ENCODE data around the gene NOP16. TPM values are rescaled to one million over a fixed set of nuclear protein-coding genes. Genes with fewer than 3 reads are reported as not detected.
A peak's percentile ranks its signal among the peaks of the same experiment; 100 is the strongest.

Gene NOP16
- total and polyA plus RNA-seq, 2 of the 13 experiments (the other 11 are each of a cell fraction or from before 2014, with no cell fraction given) = 43.3 to 48.4 TPM

DNA sequence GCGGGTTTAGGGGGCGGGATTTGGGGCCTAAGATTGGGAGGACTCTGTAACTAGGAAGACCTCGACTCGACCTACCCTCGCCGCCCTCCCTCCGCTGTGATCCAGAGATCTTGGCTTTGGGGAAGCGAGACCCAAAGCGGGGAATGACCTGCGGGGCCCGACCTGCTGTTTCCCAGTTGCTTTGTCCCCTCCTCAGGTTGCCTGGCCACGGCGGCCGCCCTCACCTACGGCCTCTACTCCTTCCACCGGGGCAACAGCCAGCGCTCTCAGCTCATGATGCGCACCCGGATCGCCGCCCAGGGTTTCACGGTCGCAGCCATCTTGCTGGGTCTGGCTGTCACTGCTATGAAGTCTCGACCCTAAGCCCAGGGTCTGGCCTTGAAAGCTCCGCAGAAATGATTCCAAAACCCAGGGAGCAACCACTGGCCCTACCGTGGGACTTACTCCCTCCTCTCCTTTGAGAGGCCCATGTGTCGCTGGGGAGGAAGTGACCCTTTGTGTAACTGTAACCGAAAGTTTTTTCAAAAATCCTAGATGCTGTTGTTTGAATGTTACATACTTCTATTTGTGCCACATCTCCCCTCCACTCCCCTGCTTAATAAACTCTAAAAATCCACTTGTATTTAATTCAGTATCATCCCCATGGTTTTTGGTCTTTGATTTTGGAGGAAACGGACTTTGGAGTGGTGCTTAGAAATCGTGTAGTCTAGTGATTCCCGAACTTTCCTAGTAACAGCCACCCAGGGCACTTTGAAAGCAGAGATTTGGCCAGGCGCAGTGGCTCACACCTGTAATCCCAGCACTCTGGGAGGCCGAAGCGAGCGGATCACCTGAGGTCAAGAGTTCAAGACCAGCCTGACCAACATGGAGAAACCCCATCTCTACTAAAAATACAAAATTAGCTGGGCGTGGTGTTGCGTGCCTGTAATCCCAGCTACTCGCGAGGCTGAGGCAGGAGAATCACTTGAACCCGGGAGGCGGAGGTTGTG lies 1.0 kb upstream of the NOP16 start (continued):
- TF ChIP-seq, protein P1, sequence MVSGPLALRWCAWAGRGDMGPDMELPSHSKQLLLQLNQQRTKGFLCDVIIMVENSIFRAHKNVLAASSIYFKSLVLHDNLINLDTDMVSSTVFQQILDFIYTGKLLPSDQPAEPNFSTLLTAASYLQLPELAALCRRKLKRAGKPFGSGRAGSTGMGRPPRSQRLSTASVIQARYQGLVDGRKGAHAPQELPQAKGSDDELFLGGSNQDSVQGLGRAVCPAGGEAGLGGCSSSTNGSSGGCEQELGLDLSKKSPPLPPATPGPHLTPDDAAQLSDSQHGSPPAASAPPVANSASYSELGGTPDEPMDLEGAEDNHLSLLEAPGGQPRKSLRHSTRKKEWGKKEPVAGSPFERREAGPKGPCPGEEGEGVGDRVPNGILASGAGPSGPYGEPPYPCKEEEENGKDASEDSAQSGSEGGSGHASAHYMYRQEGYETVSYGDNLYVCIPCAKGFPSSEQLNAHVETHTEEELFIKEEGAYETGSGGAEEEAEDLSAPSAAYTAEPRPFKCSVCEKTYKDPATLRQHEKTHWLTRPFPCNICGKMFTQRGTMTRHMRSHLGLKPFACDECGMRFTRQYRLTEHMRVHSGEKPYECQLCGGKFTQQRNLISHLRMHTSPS (CRISPR knock-in tag; IDR thresholded peaks at IDR 0.05; ENCODE audit: low read depth) = no peak
- TF ChIP-seq ZNF781 (CRISPR knock-in tag; IDR thresholded peaks at IDR 0.05; ENCODE audit: borderline replicate concordance, not compliant biosample characterization) (no peak), REST (IDR thresholded peaks at IDR 0.05; ENCODE audit: borderline replicate concordance in 1 of 2, low read depth in 1 of 2, low read length in 2 of 2) (no peak; a peak in 1 of 4 replicates), MXI1 (IDR thresholded peaks at IDR 0.05; ENCODE audit: borderline replicate concordance, low read depth, low read length) (no peak), CAMTA2 (CRISPR knock-in tag; IDR thresholded peaks at IDR 0.05; ENCODE audit: borderline replicate concordance) (no peak; the same call in 1 of the 2 replicates), CEBPB (IDR thresholded peaks at IDR 0.05; ENCODE audit: borderline replicate concordance, low read depth, low read length) (no peak), ZNF263 (CRISPR knock-in tag; IDR thresholded peaks at IDR 0.05) (peak; percentile 99), TGIF2 (CRISPR knock-in tag; IDR thresholded peaks at IDR 0.05) (peak; percentile 2; the same call in 1 of the 2 replicates), ZMAT3 (CRISPR knock-in tag; conservative IDR thresholded peaks at IDR 0.05) (no peak), SYNCRIP (IDR thresholded peaks at IDR 0.05; ENCODE audit: insufficient read depth, low read depth, low read length) (no peak), ZNF614 (CRISPR knock-in tag; IDR thresholded peaks at IDR 0.05; ENCODE audit: borderline replicate concordance) (no peak), ELF3 (CRISPR knock-in tag; IDR thresholded peaks at IDR 0.05) (no peak; the same call in 1 of the 2 replicates), MIER2 (CRISPR knock-in tag; IDR thresholded peaks at IDR 0.05) (no peak; the same call in 1 of the 2 replicates), HOXA5 (CRISPR knock-in tag; IDR thresholded peaks at IDR 0.05) (no peak)
- TF ChIP-seq, protein P2, sequence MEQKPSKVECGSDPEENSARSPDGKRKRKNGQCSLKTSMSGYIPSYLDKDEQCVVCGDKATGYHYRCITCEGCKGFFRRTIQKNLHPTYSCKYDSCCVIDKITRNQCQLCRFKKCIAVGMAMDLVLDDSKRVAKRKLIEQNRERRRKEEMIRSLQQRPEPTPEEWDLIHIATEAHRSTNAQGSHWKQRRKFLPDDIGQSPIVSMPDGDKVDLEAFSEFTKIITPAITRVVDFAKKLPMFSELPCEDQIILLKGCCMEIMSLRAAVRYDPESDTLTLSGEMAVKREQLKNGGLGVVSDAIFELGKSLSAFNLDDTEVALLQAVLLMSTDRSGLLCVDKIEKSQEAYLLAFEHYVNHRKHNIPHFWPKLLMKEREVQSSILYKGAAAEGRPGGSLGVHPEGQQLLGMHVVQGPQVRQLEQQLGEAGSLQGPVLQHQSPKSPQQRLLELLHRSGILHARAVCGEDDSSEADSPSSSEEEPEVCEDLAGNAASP (CRISPR knock-in tag; IDR thresholded peaks at IDR 0.05; ENCODE audit: borderline replicate concordance) = 0 out of 2 replicates have a peak, but pooled peaks have one; percentile 3
- TF ChIP-seq, protein P3, sequence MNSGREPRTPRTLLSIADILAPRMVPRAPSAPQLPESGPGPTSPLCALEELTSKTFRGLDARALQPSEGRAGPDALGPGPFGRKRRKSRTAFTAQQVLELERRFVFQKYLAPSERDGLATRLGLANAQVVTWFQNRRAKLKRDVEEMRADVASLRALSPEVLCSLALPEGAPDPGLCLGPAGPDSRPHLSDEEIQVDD (CRISPR knock-in tag; IDR thresholded peaks at IDR 0.05; ENCODE audit: borderline replicate concordance) = no peak
- TF ChIP-seq, protein P4, sequence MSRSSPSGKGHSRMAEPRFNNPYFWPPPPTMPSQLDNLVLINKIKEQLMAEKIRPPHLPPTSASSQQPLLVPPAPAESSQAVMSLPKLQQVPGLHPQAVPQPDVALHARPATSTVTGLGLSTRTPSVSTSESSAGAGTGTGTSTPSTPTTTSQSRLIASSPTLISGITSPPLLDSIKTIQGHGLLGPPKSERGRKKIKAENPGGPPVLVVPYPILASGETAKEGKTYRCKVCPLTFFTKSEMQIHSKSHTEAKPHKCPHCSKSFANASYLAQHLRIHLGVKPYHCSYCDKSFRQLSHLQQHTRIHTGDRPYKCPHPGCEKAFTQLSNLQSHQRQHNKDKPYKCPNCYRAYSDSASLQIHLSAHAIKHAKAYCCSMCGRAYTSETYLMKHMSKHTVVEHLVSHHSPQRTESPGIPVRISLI (CRISPR knock-in tag; IDR thresholded peaks at IDR 0.05; ENCODE audit: borderline replicate concordance) = no peak; the same call in 1 of the 2 replicates
